Right ventricle myocardium inferior (tissue), 1 donor: ENCODE data around the gene ELK3. TPM values are rescaled to one million over a fixed set of nuclear protein-coding genes. Genes with fewer than 3 reads are reported as not detected.

Source experiments
- ATAC-seq: fragments of 200-7000 bp; cut with Tn5 transposase; one replicate; pipeline ENCODE4 v1.9.1; 2020; ENCODE audit warnings: mild to moderate bottlenecking, moderate library complexity
- DNase-seq: peaks from one replicate; pipeline ENCODE4 v3.0.0; 2021; ENCODE audit errors: missing footprints
- intact Hi-C: fragments of 100-400 bp; cut with DNase I; formaldehyde crosslinking; loops from one replicate; pipeline ENCODE4 v1.11.0; 2022
- total RNA-seq: library from RNA; stranded (reverse); fragmentation: NEBNext Ultra II Directional; extraction: Animal tissue kit (Norgen Biotek cat#: 25700); gene quantifications from one replicate; pipeline ENCODE4 v1.2.1, GENCODE V29; 2021
- donor health status: DM: no; HTN: yes; CAD: no; lungs with severe emphysema.

Gene ELK3
- total RNA-seq, 1 donor from 2014 or later: 20.8 TPM

GRCh38 chr12:96241846-96242256, 47.7 kb downstream of the ELK3 start:
- peak; percentile 76 for DNase-seq
- peak; percentile 26 for ATAC-seq
- intact Hi-C loops: no loop called here

- DNase-seq: no peak
- ATAC-seq: no peak
- intact Hi-C loops: no loop called here
These were observed 48.4 kb downstream of the ELK3 start for GRCh38 chr12:96242597-96242996.

- intact Hi-C loops: no loop called here
- ATAC-seq: no peak
- no peak for DNase-seq
These were observed 50.7 kb downstream of the ELK3 start for GRCh38 chr12:96244826-96245225.

DNA sequence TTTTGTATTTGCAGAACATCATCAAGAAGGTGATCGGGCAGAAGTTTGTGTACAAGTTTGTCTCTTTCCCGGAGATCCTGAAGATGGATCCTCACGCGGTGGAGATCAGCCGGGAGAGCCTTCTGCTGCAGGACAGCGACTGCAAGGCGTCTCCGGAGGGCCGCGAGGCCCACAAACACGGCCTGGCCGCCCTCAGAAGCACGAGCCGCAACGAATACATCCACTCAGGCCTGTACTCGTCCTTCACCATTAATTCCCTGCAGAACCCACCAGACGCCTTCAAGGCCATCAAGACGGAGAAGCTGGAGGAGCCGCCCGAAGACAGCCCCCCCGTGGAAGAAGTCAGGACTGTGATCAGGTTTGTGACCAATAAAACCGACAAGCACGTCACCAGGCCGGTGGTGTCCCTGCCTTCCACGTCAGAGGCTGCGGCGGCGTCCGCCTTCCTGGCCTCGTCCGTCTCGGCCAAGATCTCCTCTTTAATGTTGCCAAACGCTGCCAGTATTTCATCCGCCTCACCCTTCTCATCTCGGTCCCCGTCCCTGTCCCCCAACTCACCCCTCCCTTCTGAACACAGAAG, 52.8 kb downstream of the ELK3 start:
- intact Hi-C loops: no loop called here
- DNase-seq (no peak), ATAC-seq (no peak)

DNA sequence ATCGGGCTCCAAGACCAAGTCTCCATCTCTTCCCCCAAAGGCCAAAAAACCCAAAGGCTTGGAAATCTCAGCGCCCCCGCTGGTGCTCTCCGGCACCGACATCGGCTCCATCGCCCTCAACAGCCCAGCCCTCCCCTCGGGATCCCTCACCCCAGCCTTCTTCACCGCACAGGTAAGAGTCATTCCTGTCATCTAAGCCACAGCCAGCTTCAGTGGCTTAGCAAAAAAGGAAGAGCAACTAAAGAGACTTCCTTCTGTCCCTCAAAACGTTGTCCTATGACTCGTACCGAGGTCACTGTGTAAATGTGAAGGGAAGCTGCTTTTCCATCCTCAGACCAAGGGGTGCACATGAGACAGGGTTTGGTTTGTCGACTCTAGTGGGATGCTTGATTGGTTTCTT, 53.4 kb downstream of the ELK3 start:
- intact Hi-C loops: no loop called here
- DNase-seq (no peak), ATAC-seq (no peak)

GRCh38 chr12:96248136-96248931, 54.2 kb downstream of the ELK3 start:
- peak; percentile 47 for ATAC-seq
- intact Hi-C loops: no loop called here
- DNase-seq: no peak

GRCh38 chr12:96249196-96250118, 55.3 kb downstream of the ELK3 start:
- intact Hi-C loops: no loop called here
- DNase-seq: no peak
- peak; percentile 84 for ATAC-seq

- ATAC-seq (no peak), DNase-seq (no peak)
- intact Hi-C loops: no loop called here
These were observed 56.0 kb downstream of the ELK3 start for GRCh38 chr12:96250119-96250685.

DNA sequence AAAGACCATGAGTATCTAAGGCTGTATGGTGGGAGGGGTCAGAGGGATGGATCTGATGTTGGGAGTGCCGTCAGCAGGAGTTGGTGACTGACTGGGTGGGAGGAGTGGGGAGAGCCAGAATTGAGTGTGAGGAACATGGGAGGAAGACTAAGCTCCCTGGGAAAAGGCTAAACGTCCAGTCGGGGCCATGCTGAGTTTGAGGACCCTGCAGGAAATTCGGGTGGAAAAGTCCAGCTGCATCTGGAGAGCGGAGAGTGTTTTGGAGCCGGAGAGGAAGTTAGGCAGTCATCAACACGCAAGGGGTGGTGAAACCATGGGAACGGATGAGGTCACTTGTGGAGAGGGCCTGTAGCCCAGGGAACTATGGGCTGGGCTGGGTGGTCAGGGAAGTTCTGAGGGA, 60.9 kb downstream of the ELK3 start:
- peak; percentile 87 for ATAC-seq
- intact Hi-C loops: no loop called here
- DNase-seq: no peak

- ATAC-seq: no peak
- intact Hi-C loops: no loop called here
- DNase-seq: no peak
These were observed 62.6 kb downstream of the ELK3 start for GRCh38 chr12:96256672-96257361.

- DNase-seq: no peak
- no peak for ATAC-seq
- intact Hi-C loops: no loop called here
These were observed 63.5 kb downstream of the ELK3 start for GRCh38 chr12:96257550-96258103.

- DNase-seq (peak; percentile 78), ATAC-seq (peak; percentile 62)
- intact Hi-C loops: no loop called here
These were observed 64.2 kb downstream of the ELK3 start for GRCh38 chr12:96258104-96258961.

GRCh38 chr12:96260231-96260630, 66.1 kb downstream of the ELK3 start:
- no peak for DNase-seq
- intact Hi-C loops: no loop called here
- ATAC-seq: no peak

GRCh38 chr12:96260644-96261043, 66.5 kb downstream of the ELK3 start:
- intact Hi-C loops: no loop called here

GRCh38 chr12:96261557-96261956, 67.4 kb downstream of the ELK3 start:
- intact Hi-C loops: no loop called here
- no peak for ATAC-seq
- DNase-seq: no peak

More at GRCh38 chr12:96260644-96261043, 66.5 kb downstream of the ELK3 start:
- ATAC-seq (no peak), DNase-seq (no peak)

DNA sequence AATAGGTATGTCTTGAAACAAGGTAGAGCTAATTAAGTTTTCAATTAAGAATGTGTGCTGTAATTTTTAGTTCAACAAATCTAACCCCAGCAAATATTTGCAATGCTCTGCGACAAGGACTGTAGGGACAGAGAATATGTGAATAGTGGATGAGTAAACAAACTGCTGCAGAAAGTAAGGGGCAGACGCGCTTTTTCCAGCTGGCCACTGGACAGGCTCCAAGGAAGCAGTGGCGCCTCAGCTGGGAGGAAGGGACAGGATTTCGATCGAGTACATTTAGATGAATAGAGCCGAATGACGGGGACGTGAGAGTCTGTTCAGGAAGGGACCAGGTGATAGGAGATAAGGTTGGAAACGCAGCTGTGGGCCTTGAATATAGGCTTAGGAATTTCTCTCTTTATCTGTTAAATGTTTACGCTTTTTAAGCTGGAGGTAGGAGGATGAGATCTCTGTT, 69.3 kb downstream of the ELK3 start:
- ATAC-seq (no peak), DNase-seq (no peak)
- intact Hi-C loops: no loop called here

GRCh38 chr12:96265400-96265799, 71.2 kb downstream of the ELK3 start:
- no peak for ATAC-seq
- no peak for DNase-seq
- intact Hi-C loops: no loop called here
